CD8-positive, alpha-beta memory T cell (primary cell): ENCODE results near the gene CFAP69. TPM values are rescaled to one million over a fixed set of nuclear protein-coding genes. Genes with fewer than 3 reads are reported as not detected.

Experiments
- CTCF ChIA-PET: fragments of 350-600 bp; sonication (Branson Sonifier 250); formaldehyde crosslinking; loops from one replicate; lab custom pipeline; 2021; ENCODE audit warnings: antibody characterized with exemption; lab: Charles Lee
- POLR2A ChIA-PET: fragments of 350-600 bp; sonication (Branson Sonifier 250); formaldehyde crosslinking; loops from one replicate; lab custom pipeline; 2021; ENCODE audit warnings: antibody characterized with exemption; lab: Charles Lee
- DNase-seq, 5 donors: peaks; one replicate each; pipeline versions ENCODE4 v3.0.0 to v3.0.0-alpha.2; 2020 to 2022; ENCODE audit warnings: mixed read lengths in 1 of 5
- H3K27ac ChIP-seq: one replicate; pipeline ENCODE4 v1.7.0; 2013; ENCODE audit warnings: low read depth, mild to moderate bottlenecking, low read length, moderate library complexity
- H3K27me3 ChIP-seq: 2 replicates; pipeline ENCODE4 v1.7.0; 2013; ENCODE audit warnings: low read length, mild to moderate bottlenecking; ENCODE audit not compliant: insufficient read depth, poor library complexity, severe bottlenecking
- H3K36me3 ChIP-seq: 2 replicates; pipeline ENCODE4 v1.7.0; 2013; ENCODE audit warnings: mild to moderate bottlenecking, low read length, moderate library complexity; ENCODE audit not compliant: insufficient read depth
- H3K4me1 ChIP-seq: 2 replicates; pipeline ENCODE4 v1.7.0; 2013; ENCODE audit warnings: mild to moderate bottlenecking, low read length, moderate library complexity; ENCODE audit not compliant: insufficient read depth
- H3K4me3 ChIP-seq: 2 replicates; pipeline ENCODE4 v1.7.0; 2013; ENCODE audit warnings: mild to moderate bottlenecking, low read length
- H3K9me3 ChIP-seq: 2 replicates; pipeline ENCODE4 v1.7.0; 2013; ENCODE audit warnings: mild to moderate bottlenecking, low read length
- H3K27ac Mint-ChIP-seq, 8 donors: one replicate each; pipeline ENCODE4 v1.8.0; 2020 to 2021; ENCODE audit warnings: mixed read lengths in 8 of 8, mild to moderate bottlenecking in 6 of 8, inconsistent platforms in 3 of 8, moderate library complexity in 3 of 8
- H3K27me3 Mint-ChIP-seq, 2 donors: one replicate each; pipeline ENCODE4 v1.8.0; 2020 to 2021; ENCODE audit warnings: mixed read lengths in 2 of 2, mild to moderate bottlenecking in 1 of 2, moderate library complexity in 1 of 2
- H3K36me3 Mint-ChIP-seq, 3 donors: one replicate each; pipeline ENCODE4 v1.8.0; 2020 to 2021; ENCODE audit warnings: mixed read lengths in 3 of 3, inconsistent platforms in 1 of 3, mild to moderate bottlenecking in 1 of 3
- H3K4me1 Mint-ChIP-seq, 3 donors: one replicate each; pipeline ENCODE4 v1.8.0; 2020 to 2021; ENCODE audit warnings: mixed read lengths in 3 of 3, inconsistent platforms in 1 of 3, mild to moderate bottlenecking in 1 of 3
- H3K4me3 Mint-ChIP-seq, 7 donors: one replicate each; pipeline ENCODE4 v1.8.0; 2020 to 2021; ENCODE audit warnings: mixed read lengths in 7 of 7, mild to moderate bottlenecking in 6 of 7, moderate library complexity in 4 of 7, inconsistent platforms in 2 of 7
- H3K9me3 Mint-ChIP-seq, 5 donors: one replicate each; pipeline ENCODE4 v1.8.0; 2020 to 2022; ENCODE audit warnings: mixed read lengths in 5 of 5, mild to moderate bottlenecking in 3 of 5, moderate library complexity in 2 of 5, inconsistent platforms in 1 of 5
- polyA plus RNA-seq: library from polyadenylated mRNA; unstranded; fragments of 300-500 nt; fragmentation: Illumina TruSeq; gene quantifications from one replicate; pipeline ENCODE4 v1.2.3, GENCODE V29; 2021
- total RNA-seq, 2 experiments: library from RNA; stranded (reverse); gene quantifications; one replicate each; pipeline ENCODE4 v1.2.3, GENCODE V29; 2021

Gene CFAP69
- total and polyA plus RNA-seq, 3 experiments from 2014 or later: 0.53 to 0.81 TPM; not detected in 1

- Histone ChIP-seq H3K36me3 (no peaks in the 10 kb centered on the region), H3K27ac (no peak overlapping the region), H3K4me1 (no peaks in the 10 kb centered on the region), H3K9me3 (no peaks in the 10 kb centered on the region), H3K27me3 (peaks cover 14% of the 10 kb centered on the region), H3K4me3 (no peak overlapping the region)
- CTCF ChIA-PET: interaction anchor here (1.0 kb wide), 1 partner anchor 12 kb away, joined by 3 read pairs; no protein-coding TSS in a partner anchor
- no peak for DNase-seq
- Mint-ChIP-seq H3K4me3 (peak overlapping the region in 1 of 7 donors; percentile 33), H3K36me3 (no peaks in the 10 kb centered on the region), H3K9me3 (peaks cover 0 to 3% (median 0%) of the 10 kb centered on the region in 5 donors), H3K4me1 (peaks cover 5 to 12% (median 7%) of the 10 kb centered on the region in 3 donors), H3K27ac (no peak overlapping the region), H3K27me3 (peaks cover 8 to 20% of the 10 kb centered on the region in 2 donors)
- POLR2A ChIA-PET: no interaction called here
Observed at GRCh38 chr7:90212149-90212495, 32.9 kb upstream of the CFAP69 start.

- ChIA-PET CTCF (no interaction called here), POLR2A (no interaction called here)
- H3K4me1 ChIP-seq: no peaks in the 10 kb centered on the region
- H3K27ac ChIP-seq: no peak overlapping the region
- H3K36me3 Mint-ChIP-seq: no peaks in the 10 kb centered on the region
- peaks cover 14% of the 10 kb centered on the region for H3K27me3 ChIP-seq
- DNase-seq: no peak
- H3K4me3 Mint-ChIP-seq: no peak overlapping the region
- H3K4me3 ChIP-seq: no peak overlapping the region
- H3K27me3 Mint-ChIP-seq: peaks cover 8 to 20% of the 10 kb centered on the region in 2 donors
- no peak overlapping the region for H3K27ac Mint-ChIP-seq
- H3K4me1 Mint-ChIP-seq: peaks cover 5 to 12% (median 7%) of the 10 kb centered on the region in 3 donors
- H3K9me3 Mint-ChIP-seq: peaks cover 0 to 3% (median 0%) of the 10 kb centered on the region in 5 donors
- H3K36me3 ChIP-seq: no peaks in the 10 kb centered on the region
- no peaks in the 10 kb centered on the region for H3K9me3 ChIP-seq
Observed at GRCh38 chr7:90213521-90213920, 31.5 kb upstream of the CFAP69 start.

- Histone ChIP-seq H3K9me3 (no peaks in the 10 kb centered on the region), H3K4me1 (no peaks in the 10 kb centered on the region), H3K4me3 (no peak overlapping the region), H3K27me3 (peaks cover 8% of the 10 kb centered on the region), H3K36me3 (no peaks in the 10 kb centered on the region), H3K27ac (no peak overlapping the region)
- Mint-ChIP-seq H3K4me1 (peaks cover 0 to 6% (median 1%) of the 10 kb centered on the region in 3 donors), H3K4me3 (no peak overlapping the region), H3K27ac (no peak overlapping the region), H3K36me3 (no peaks in the 10 kb centered on the region), H3K9me3 (peaks cover 0 to 3% (median 0%) of the 10 kb centered on the region in 5 donors), H3K27me3 (peaks cover 8 to 19% of the 10 kb centered on the region in 2 donors)
- ChIA-PET POLR2A (no interaction called here), CTCF (no interaction called here)
- no peak for DNase-seq
Observed at GRCh38 chr7:90216080-90216674, 28.8 kb upstream of the CFAP69 start.

GRCh38 chr7:90216771-90217170 is 28.2 kb upstream of the CFAP69 start:
- no peak overlapping the region for H3K4me3 Mint-ChIP-seq
- CTCF ChIA-PET: no interaction called here

GRCh38 chr7:90222390-90222789 is 22.6 kb upstream of the CFAP69 start:
- CTCF ChIA-PET: no interaction called here
- POLR2A ChIA-PET: no interaction called here
- H3K4me1 Mint-ChIP-seq: no peaks in the 10 kb centered on the region

More at GRCh38 chr7:90216771-90217170, 28.2 kb upstream of the CFAP69 start:
- H3K36me3 ChIP-seq: no peaks in the 10 kb centered on the region
- Mint-ChIP-seq H3K4me1 (peaks cover 0 to 4% (median 0%) of the 10 kb centered on the region in 3 donors), H3K36me3 (no peaks in the 10 kb centered on the region), H3K27me3 (peaks cover 7 to 24% of the 10 kb centered on the region in 2 donors), H3K27ac (no peak overlapping the region), H3K9me3 (peaks cover 0 to 3% (median 0%) of the 10 kb centered on the region in 5 donors)
- H3K27ac ChIP-seq: no peak overlapping the region
- H3K27me3 ChIP-seq: peaks cover 6% of the 10 kb centered on the region
- H3K9me3 ChIP-seq: no peaks in the 10 kb centered on the region
- no peaks in the 10 kb centered on the region for H3K4me1 ChIP-seq
- POLR2A ChIA-PET: no interaction called here
- no peak for DNase-seq
- H3K4me3 ChIP-seq: no peak overlapping the region

GRCh38 chr7:90222811-90223725 is 21.9 kb upstream of the CFAP69 start:
- Histone ChIP-seq H3K4me1 (no peaks in the 10 kb centered on the region), H3K27me3 (no peaks in the 10 kb centered on the region), H3K36me3 (no peaks in the 10 kb centered on the region), H3K9me3 (no peaks in the 10 kb centered on the region), H3K27ac (no peak overlapping the region), H3K4me3 (no peak overlapping the region)
- H3K27ac Mint-ChIP-seq: no peak overlapping the region
- no peaks in the 10 kb centered on the region for H3K4me1 Mint-ChIP-seq
- H3K9me3 Mint-ChIP-seq: peaks cover 0 to 1% (median 0%) of the 10 kb centered on the region in 5 donors
- H3K4me3 Mint-ChIP-seq: no peak overlapping the region
- ChIA-PET CTCF (no interaction called here), POLR2A (no interaction called here)
- H3K36me3 Mint-ChIP-seq: no peaks in the 10 kb centered on the region
- DNase-seq: no peak
- H3K27me3 Mint-ChIP-seq: peaks cover 15 to 53% of the 10 kb centered on the region in 2 donors

More at GRCh38 chr7:90222390-90222789, 22.6 kb upstream of the CFAP69 start:
- peaks cover 0 to 3% (median 0%) of the 10 kb centered on the region in 5 donors for H3K9me3 Mint-ChIP-seq
- Histone ChIP-seq H3K36me3 (no peaks in the 10 kb centered on the region), H3K4me1 (no peaks in the 10 kb centered on the region), H3K27me3 (no peaks in the 10 kb centered on the region), H3K9me3 (no peaks in the 10 kb centered on the region), H3K27ac (no peak overlapping the region), H3K4me3 (no peak overlapping the region)
- DNase-seq: no peak
- no peaks in the 10 kb centered on the region for H3K36me3 Mint-ChIP-seq
- H3K27me3 Mint-ChIP-seq: peaks cover 13 to 53% of the 10 kb centered on the region in 2 donors
- H3K4me3 Mint-ChIP-seq: no peak overlapping the region
- H3K27ac Mint-ChIP-seq: no peak overlapping the region

- H3K36me3 ChIP-seq: no peaks in the 10 kb centered on the region
- no peak overlapping the region for H3K27ac ChIP-seq
- H3K27me3 ChIP-seq: no peaks in the 10 kb centered on the region
- peaks cover 15 to 61% of the 10 kb centered on the region in 2 donors for H3K27me3 Mint-ChIP-seq
- ChIA-PET CTCF (no interaction called here), POLR2A (no interaction called here)
- H3K27ac Mint-ChIP-seq: no peak overlapping the region
- no peaks in the 10 kb centered on the region for H3K4me1 Mint-ChIP-seq
- H3K9me3 ChIP-seq: no peaks in the 10 kb centered on the region
- H3K9me3 Mint-ChIP-seq: no peaks in the 10 kb centered on the region
- no peak for DNase-seq
- H3K36me3 Mint-ChIP-seq: no peaks in the 10 kb centered on the region
- H3K4me3 ChIP-seq: no peak overlapping the region
- no peaks in the 10 kb centered on the region for H3K4me1 ChIP-seq
- H3K4me3 Mint-ChIP-seq: no peak overlapping the region
Observed at GRCh38 chr7:90224195-90224594, 20.8 kb upstream of the CFAP69 start.

- CTCF ChIA-PET: no interaction called here
- H3K36me3 Mint-ChIP-seq: no peaks in the 10 kb centered on the region
Observed at GRCh38 chr7:90225181-90225580, 19.8 kb upstream of the CFAP69 start.

More at GRCh38 chr7:90225181-90225580, 19.8 kb upstream of the CFAP69 start:
- POLR2A ChIA-PET: no interaction called here
- no peak for DNase-seq
- no peaks in the 10 kb centered on the region for H3K36me3 ChIP-seq
- Mint-ChIP-seq H3K27ac (no peak overlapping the region), H3K9me3 (no peaks in the 10 kb centered on the region), H3K27me3 (peaks cover 8 to 65% of the 10 kb centered on the region in 2 donors), H3K4me1 (no peaks in the 10 kb centered on the region), H3K4me3 (no peak overlapping the region)
- no peaks in the 10 kb centered on the region for H3K9me3 ChIP-seq
- H3K4me1 ChIP-seq: no peaks in the 10 kb centered on the region
- no peaks in the 10 kb centered on the region for H3K27me3 ChIP-seq
- H3K4me3 ChIP-seq: no peak overlapping the region
- no peak overlapping the region for H3K27ac ChIP-seq
